ENCODE measurements around the gene MRPL49.

- TF ChIP-seq CTCF (IDR thresholded peaks at IDR 0.05) (peak in 1 of 3 experiments; percentile 9), POLR2A (IDR thresholded peaks at IDR 0.05) (peak in 1 of 2 donors; percentile 21)
Observed at GRCh38 chr11:65134952-65135632, 13.0 kb downstream of the MRPL49 start.

Measured in vagina (tissue), 2 donors.